Heart left ventricle (tissue), 13 donors: ENCODE measurements around the gene NUCB1.

Experiments
- POLR2A ChIP-seq, 2 donors: fragments of 450-650 bp; IDR thresholded peaks; one replicate each; pipeline ENCODE4 v1.6.1; 2017; ENCODE audit warnings: antibody characterized with exemption in 2 of 2, mild to moderate bottlenecking in 2 of 2, moderate library complexity in 2 of 2
- TF ChIP-seq, protein P1 (sequence below), 12 donors: fragments of 200-600 bp; sonication (generic) in 4 of 12; IDR thresholded peaks; one replicate each; pipeline versions ENCODE4 v1.5.0 to v1.8.0; 2018 to 2022; ENCODE audit warnings: antibody characterized with exemption in 12 of 12, mild to moderate bottlenecking in 5 of 12
- donor health status: ischemic (EF 13 %, LVEDD 7.1; RV severe dilation, severe dysfunction).
- donor health status: DM: no; HTN: yes; CAD: no.
- donor health status: DM: no; HTN: no; CAD: no.
- donor health status: ischemic (EF 25% LVEDD 6.9; RV normal size, moderate dysfunction).
- donor health status: ischemic (EF 25% LVEDD 5.7; RV mildly dilated, moderate dysfunction).
- donor health status: ischemic (EF 35%, LVEDD 5.7; RV mildly dilated, moderate dysfunction).
- donor health status: nonischemic (EF 11% LVEDD 7.7; RV severe dilation, severe dysfunction).
- donor health status: DM: yes; HTN: yes; CAD: no.
- donor health status: PGD.
- donor health status: ischemic (EF 29% LVEDD 5.4; RV normal size, mild dysfunction).
- donor health status: nonischemic (EF 23%, LVEDD 6.1; RV moderate dilation, normal function).

DNA sequence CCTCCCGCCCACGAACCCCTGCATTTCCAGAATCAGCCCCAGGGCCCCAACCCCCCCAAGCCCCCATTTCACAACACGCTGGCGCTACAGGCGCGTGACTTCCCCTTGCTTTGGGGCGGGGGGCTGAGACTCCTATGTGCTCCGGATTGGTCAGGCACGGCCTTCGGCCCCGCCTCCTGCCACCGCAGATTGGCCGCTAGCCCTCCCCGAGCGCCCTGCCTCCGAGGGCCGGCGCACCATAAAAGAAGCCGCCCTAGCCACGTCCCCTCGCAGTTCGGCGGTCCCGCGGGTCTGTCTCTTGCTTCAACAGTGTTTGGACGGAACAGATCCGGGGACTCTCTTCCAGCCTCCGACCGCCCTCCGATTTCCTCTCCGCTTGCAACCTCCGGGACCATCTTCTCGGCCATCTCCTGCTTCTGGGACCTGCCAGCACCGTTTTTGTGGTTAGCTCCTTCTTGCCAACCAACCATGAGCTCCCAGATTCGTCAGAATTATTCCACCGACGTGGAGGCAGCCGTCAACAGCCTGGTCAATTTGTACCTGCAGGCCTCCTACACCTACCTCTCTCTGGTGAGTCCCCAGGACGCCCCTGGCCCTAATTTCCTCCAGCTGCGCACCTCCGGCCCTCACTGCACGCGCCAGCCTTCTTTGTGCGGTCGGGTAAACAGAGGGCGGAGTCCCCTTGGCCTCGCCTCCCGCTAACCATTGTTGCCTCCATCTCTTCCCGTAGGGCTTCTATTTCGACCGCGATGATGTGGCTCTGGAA lies 65.1 kb downstream of the NUCB1 start, which contains the start of gene FTL:
- peak; percentile 98 to 100 for TF ChIP-seq POLR2A (IDR thresholded peaks at IDR 0.05)
- TF ChIP-seq, protein P1, sequence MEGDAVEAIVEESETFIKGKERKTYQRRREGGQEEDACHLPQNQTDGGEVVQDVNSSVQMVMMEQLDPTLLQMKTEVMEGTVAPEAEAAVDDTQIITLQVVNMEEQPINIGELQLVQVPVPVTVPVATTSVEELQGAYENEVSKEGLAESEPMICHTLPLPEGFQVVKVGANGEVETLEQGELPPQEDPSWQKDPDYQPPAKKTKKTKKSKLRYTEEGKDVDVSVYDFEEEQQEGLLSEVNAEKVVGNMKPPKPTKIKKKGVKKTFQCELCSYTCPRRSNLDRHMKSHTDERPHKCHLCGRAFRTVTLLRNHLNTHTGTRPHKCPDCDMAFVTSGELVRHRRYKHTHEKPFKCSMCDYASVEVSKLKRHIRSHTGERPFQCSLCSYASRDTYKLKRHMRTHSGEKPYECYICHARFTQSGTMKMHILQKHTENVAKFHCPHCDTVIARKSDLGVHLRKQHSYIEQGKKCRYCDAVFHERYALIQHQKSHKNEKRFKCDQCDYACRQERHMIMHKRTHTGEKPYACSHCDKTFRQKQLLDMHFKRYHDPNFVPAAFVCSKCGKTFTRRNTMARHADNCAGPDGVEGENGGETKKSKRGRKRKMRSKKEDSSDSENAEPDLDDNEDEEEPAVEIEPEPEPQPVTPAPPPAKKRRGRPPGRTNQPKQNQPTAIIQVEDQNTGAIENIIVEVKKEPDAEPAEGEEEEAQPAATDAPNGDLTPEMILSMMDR (IDR thresholded peaks at IDR 0.05) = no peak
